Stimulated activated memory B cell treated with anti-CD40 and anti-IgM and Interleukin-4, amounts not matched to agents 10 μg/mL and 1 μg/mL and 100 μg/mL, for 72 hours (primary cell): Measurements from ENCODE around the gene PAX7.
"Not testable (repeated sequence)": the region's sequence is repeated elsewhere in the genome, so short reads cannot be mapped to it uniquely, and the experiment has no call there.

Experiments
- ATAC-seq: fragments of 150-1000 bp; cut with Tn5 transposase; 2 replicates; pipeline ENCODE4 v1.10.0; 2021
- H3K27ac Mint-ChIP-seq: one replicate; pipeline ENCODE4 v1.8.0; 2022; ENCODE audit warnings: mild to moderate bottlenecking, mixed read lengths
- H3K27me3 Mint-ChIP-seq: one replicate; pipeline ENCODE4 v1.8.0; 2022; ENCODE audit warnings: mixed read lengths
- H3K36me3 Mint-ChIP-seq: one replicate; pipeline ENCODE4 v1.8.0; 2022; ENCODE audit warnings: mixed read lengths
- H3K4me1 Mint-ChIP-seq: one replicate; pipeline ENCODE4 v1.8.0; 2022; ENCODE audit warnings: mixed read lengths
- H3K4me3 Mint-ChIP-seq: one replicate; pipeline ENCODE4 v1.8.0; 2022; ENCODE audit warnings: mild to moderate bottlenecking, moderate library complexity, mixed read lengths
- H3K9me3 Mint-ChIP-seq: one replicate; pipeline ENCODE4 v1.8.0; 2022; ENCODE audit warnings: mixed read lengths

Gene PAX7

GRCh38 chr1:18630511-18631495 lies at the start of gene PAX7:
Gene PAX7 (plus strand): TSS chr1:18630846. CDS start chr1:18631604, 758 bp downstream.
- Mint-ChIP-seq H3K9me3 (peaks cover 3% of the 10 kb centered on the region), H3K27ac (no peak within 1 kb of the TSS), H3K4me3 (peak within 1 kb of the TSS; percentile 45), H3K4me1 (no peaks in the 10 kb centered on the region), H3K36me3 (no peaks in the 10 kb centered on the region), H3K27me3 (peaks cover 99% of the 10 kb centered on the region)
- ATAC-seq: no peak

GRCh38 chr1:18581420-18581880 lies 49.2 kb upstream of the PAX7 start:
- Mint-ChIP-seq H3K27ac (no peak overlapping the region), H3K9me3 (peaks cover 2% of the 10 kb centered on the region), H3K4me3 (no peak overlapping the region), H3K27me3 (peaks cover 46% of the 10 kb centered on the region), H3K36me3 (no peaks in the 10 kb centered on the region), H3K4me1 (peaks cover 5% of the 10 kb centered on the region)
- ATAC-seq: peak; percentile 47

DNA sequence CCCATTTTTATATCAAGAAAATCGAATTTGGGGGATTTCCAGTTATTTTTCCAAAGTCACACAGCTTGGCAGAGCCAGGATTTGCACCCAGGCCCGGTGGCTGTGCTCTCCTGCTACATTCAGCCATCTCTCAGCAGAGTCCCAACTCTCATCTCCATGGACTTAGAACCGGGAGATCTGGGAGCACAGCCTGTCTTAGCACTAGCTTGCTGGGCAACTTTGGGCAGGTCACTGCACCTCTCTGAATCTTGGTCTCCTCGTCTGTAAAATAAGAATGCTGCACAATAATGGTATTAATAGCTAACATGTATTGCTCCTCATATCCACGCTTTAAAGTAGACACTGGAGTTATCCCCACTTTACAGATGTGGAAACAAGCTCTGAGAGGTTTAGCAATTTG lies 47.8 kb upstream of the PAX7 start:
- peaks cover 5% of the 10 kb centered on the region for H3K4me1 Mint-ChIP-seq
- ATAC-seq: no peak
- peaks cover 43% of the 10 kb centered on the region for H3K27me3 Mint-ChIP-seq
- no peak overlapping the region for H3K4me3 Mint-ChIP-seq
- no peaks in the 10 kb centered on the region for H3K36me3 Mint-ChIP-seq
- no peak overlapping the region for H3K27ac Mint-ChIP-seq
- peaks cover 2% of the 10 kb centered on the region for H3K9me3 Mint-ChIP-seq

DNA sequence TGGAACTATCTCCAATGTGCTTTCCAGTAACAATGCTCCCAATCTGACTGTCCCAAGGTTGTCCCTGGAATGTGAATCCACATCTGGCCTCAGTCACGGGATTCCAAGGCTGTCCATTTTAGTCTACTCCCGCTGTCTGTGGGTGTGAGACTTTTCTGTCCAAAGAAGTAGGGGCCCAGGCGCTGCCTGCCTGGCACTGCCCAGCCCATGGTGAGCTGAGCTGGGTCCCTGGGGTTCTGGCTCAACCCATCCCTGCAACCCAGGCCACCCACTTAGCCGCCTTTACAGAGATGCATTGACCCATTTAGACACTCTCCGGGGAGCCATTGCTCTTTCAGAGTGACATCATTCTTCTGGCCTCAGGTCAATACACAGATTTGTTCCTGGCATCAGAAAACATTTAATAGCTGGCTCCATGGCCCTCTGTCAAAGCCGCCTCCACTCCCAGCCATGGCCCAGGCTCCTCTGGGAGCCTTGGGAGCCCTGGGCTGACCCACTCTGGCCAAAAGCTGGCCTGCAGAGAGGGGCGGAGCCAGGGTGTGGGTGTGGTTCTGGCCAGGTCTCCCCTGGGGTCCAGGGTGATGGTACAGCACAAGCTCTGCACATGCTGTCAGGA lies 47.2 kb upstream of the PAX7 start:
- no peaks in the 10 kb centered on the region for H3K36me3 Mint-ChIP-seq
- no peak overlapping the region for H3K4me3 Mint-ChIP-seq
- H3K9me3 Mint-ChIP-seq: no peaks in the 10 kb centered on the region
- peak; percentile 34 for ATAC-seq
- no peak overlapping the region for H3K27ac Mint-ChIP-seq
- H3K4me1 Mint-ChIP-seq: peaks cover 5% of the 10 kb centered on the region
- H3K27me3 Mint-ChIP-seq: peaks cover 43% of the 10 kb centered on the region

DNA sequence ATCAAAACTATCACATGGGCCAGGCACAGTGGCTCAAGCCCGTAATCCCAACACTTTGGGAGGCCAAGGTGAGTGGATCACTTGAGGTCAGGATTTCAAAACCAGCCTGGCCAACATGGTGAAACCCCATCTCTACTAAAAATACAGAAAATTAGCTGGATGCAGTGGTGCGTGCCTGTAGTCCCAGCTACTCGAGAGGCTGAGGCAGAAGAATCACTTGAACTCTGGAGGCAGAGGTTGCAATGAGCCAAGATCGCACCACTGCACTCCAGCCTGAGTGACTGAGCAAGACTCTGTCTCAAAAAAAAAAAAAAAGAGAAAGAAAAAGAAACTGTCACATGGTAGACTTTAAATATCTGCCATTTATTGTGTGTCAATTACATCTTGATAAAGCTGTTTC lies 44.6 kb upstream of the PAX7 start:
- not testable (repeated sequence) for H3K36me3 Mint-ChIP-seq, H3K27ac Mint-ChIP-seq, H3K4me3 Mint-ChIP-seq, H3K4me1 Mint-ChIP-seq, H3K9me3 Mint-ChIP-seq, ATAC-seq
- H3K27me3 Mint-ChIP-seq: peaks cover 47% of the 10 kb centered on the region

DNA sequence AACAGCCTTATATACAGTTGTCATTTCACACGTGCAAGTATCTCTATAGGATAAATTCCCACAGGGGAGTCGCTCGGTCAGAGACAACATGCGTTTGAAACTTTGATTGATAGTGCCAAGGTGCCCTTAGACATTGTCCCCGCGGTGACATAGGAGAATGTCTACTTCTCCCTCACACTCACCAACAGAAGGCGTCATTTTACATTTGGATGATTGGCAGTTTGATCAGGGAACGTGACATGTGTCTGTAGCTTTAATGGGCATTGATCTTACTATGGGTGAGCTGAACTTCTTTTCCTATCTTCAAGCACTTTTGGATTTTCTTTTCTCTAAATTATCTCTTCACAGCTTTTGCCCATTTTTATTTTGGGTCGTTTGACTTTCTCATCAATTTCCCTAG lies 42.6 kb upstream of the PAX7 start:
- Mint-ChIP-seq H3K9me3 (peaks cover 2% of the 10 kb centered on the region), H3K27me3 (peaks cover 53% of the 10 kb centered on the region), H3K36me3 (no peaks in the 10 kb centered on the region), H3K27ac (no peak overlapping the region), H3K4me1 (peaks cover 5% of the 10 kb centered on the region), H3K4me3 (no peak overlapping the region)
- ATAC-seq: no peak

DNA sequence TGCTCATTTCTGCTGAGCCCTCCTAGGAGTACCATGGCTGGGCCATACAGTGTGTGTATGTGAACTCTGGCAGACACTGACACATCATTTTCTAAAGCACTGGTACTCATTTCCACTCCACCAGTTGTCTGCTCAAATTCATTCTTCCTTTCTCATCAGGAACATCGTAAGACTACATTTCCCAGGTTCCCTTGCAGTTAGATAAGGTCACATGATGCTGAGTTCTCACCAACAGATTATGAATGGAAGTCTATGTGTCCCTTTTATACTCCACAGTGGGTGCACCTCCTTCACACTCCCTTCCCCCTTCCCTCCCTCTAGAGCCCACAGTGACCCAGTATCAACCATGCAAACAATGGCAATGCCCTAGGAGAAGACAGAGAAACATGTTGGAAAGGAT lies 38.3 kb upstream of the PAX7 start:
- no peak overlapping the region for H3K4me3 Mint-ChIP-seq
- peaks cover 50% of the 10 kb centered on the region for H3K27me3 Mint-ChIP-seq
- ATAC-seq: no peak
- peaks cover 2% of the 10 kb centered on the region for H3K9me3 Mint-ChIP-seq
- H3K36me3 Mint-ChIP-seq: no peaks in the 10 kb centered on the region
- H3K27ac Mint-ChIP-seq: no peak overlapping the region
- H3K4me1 Mint-ChIP-seq: no peaks in the 10 kb centered on the region

GRCh38 chr1:18597160-18598042 lies 33.2 kb upstream of the PAX7 start:
- Mint-ChIP-seq H3K4me1 (no peaks in the 10 kb centered on the region), H3K36me3 (no peaks in the 10 kb centered on the region), H3K4me3 (no peak overlapping the region), H3K9me3 (no peaks in the 10 kb centered on the region), H3K27me3 (peaks cover 52% of the 10 kb centered on the region), H3K27ac (no peak overlapping the region)
- peak; percentile 64 for ATAC-seq

GRCh38 chr1:18599086-18599485 lies 31.6 kb upstream of the PAX7 start:
- Mint-ChIP-seq H3K4me1 (no peaks in the 10 kb centered on the region), H3K27ac (no peak overlapping the region), H3K36me3 (no peaks in the 10 kb centered on the region), H3K4me3 (no peak overlapping the region), H3K9me3 (no peaks in the 10 kb centered on the region), H3K27me3 (peaks cover 49% of the 10 kb centered on the region)
- no peak for ATAC-seq

DNA sequence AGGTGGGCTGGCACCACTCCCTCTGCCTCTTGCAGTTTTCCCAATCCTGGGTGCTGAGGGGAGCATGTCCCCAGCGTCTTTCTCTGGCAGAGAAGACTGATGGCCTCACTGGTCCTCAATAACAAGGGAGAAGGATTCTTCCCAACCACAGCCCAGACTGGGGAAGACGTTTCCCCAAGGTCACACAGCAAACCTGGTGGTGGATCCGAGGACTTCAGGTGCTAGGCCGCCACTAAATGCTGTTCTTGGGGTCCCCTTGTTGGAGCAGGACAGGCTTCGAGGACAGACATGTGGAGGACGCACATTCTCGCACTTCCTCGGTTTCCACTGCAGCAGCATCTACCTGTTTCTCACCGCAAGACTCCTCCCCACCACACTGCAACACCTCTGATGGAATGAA lies 30.9 kb upstream of the PAX7 start:
- no peaks in the 10 kb centered on the region for H3K9me3 Mint-ChIP-seq
- no peak overlapping the region for H3K27ac Mint-ChIP-seq
- H3K4me3 Mint-ChIP-seq: no peak overlapping the region
- no peaks in the 10 kb centered on the region for H3K4me1 Mint-ChIP-seq
- H3K27me3 Mint-ChIP-seq: peaks cover 49% of the 10 kb centered on the region
- H3K36me3 Mint-ChIP-seq: no peaks in the 10 kb centered on the region
- no peak for ATAC-seq

DNA sequence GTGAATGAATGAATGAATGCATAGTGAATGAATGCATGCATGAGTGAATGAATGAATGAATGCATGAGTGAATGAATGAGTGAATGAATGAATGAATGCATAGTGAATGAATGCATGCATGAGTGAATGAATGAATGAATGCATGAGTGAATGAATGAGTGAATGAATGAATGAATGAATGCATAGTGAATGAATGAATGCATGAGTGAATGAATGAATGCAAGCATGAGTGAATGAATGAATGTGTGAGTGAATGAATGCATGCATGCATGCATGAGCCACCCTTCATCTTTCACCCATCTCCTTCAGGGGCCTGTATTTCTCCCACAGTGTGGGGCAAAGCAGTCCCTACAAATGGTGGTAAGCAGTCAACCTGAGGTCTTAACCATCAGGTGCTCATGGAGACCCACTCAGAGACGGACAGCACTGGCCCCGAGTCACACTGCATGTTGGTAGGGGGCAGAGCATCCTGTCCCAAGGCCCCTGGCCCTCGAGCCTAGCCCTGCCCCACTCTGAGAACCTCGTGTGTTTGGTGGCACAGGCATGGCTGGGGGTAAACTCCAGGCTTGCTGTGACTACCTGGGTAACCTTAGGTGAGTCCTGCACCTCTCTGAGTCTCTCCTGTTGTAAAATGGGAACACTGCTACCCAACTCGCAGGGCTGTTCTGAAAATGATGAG lies 28.0 kb upstream of the PAX7 start:
- Mint-ChIP-seq H3K4me1 (no peaks in the 10 kb centered on the region), H3K27ac (no peak overlapping the region), H3K4me3 (no peak overlapping the region), H3K36me3 (no peaks in the 10 kb centered on the region), H3K27me3 (peaks cover 45% of the 10 kb centered on the region), H3K9me3 (no peaks in the 10 kb centered on the region)
- ATAC-seq: no peak

DNA sequence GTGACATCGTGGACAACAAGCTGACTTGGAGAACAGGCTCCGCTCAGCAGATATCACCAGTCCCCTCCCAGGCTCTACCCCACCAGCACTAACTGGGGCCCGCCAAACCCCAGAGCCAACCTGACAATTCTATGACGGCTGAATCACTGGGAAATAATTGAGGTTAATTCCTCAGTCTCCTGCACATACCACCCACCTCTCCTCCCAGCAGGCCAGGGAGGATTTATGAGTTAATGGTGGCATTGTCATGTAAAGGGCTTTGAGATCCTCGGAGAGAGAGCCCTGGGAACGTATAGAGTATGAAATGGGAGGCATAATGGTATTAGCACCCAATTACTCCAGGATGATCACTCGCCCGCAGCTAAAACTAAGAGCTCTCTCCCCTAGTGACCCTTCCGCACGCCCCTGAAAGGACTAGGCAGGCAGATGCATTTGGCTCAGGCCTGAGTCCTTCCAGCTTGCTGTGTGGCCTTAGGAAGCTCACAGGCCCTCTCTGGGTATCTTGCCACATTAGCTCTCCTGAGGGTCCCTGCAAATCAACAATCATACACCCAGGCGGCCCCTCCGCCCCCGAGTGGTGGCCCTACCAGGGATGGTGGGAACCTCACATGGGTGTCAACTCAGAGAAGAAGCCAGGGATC lies 27.3 kb upstream of the PAX7 start:
- peaks cover 45% of the 10 kb centered on the region for H3K27me3 Mint-ChIP-seq
- H3K27ac Mint-ChIP-seq: no peak overlapping the region
- no peak for ATAC-seq
- H3K4me1 Mint-ChIP-seq: no peaks in the 10 kb centered on the region
- no peaks in the 10 kb centered on the region for H3K9me3 Mint-ChIP-seq
- no peaks in the 10 kb centered on the region for H3K36me3 Mint-ChIP-seq
- H3K4me3 Mint-ChIP-seq: no peak overlapping the region

DNA sequence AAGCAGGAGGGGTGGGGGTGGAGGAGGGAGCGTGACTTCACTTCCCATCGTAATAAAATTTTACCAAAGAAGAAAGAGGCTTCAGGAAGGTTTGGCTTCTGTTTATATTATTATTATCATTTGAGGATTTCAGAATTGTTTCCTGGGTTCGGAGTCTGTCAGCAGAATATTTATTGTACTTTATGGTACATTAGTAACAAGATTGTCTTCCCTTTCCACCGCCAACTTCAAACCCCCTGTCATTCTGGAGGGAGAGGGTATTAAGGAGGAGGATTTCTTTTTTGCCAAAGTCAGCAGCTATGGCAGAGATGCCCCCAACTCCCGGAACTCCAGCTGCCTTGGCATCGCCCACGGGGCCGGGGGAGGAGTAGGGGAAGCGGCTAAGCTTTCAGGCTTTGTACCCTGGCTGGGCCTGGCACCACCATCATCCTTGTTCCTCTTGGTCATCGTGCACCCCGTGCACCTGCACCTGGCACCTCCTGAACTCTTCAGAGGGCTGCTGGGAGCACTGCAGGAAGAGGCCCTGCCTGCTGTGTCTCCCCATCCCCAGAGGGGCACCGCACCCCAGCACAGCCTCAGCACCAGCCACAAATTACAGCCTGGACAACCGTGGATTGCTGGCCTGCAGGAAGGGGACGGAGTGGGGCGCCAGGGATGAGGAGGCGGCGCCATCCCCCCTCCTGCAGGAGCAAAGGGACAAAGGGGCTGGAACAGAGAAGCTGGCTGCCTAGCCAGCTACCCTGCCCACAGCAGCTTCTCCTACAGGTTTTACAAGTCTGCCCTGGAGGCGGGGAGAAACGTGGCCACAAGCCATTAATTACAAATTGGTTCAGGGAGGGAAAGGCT lies 24.0 kb upstream of the PAX7 start:
- Mint-ChIP-seq H3K27me3 (peaks cover 55% of the 10 kb centered on the region), H3K27ac (no peak overlapping the region), H3K4me1 (no peaks in the 10 kb centered on the region), H3K9me3 (peaks cover 4% of the 10 kb centered on the region), H3K4me3 (no peak overlapping the region), H3K36me3 (no peaks in the 10 kb centered on the region)
- no peak for ATAC-seq
